HG03378 (cell line): ENCODE results near the gene ZNF10.

Experiments
- ATAC-seq: cut with Tn5 transposase; IDR thresholded peaks from one replicate; pipeline ENCODE4 v1.9.1; 2021; ENCODE audit warnings: mild to moderate bottlenecking, moderate library complexity; ENCODE audit not compliant: unreplicated experiment

Gene ZNF10

DNA sequence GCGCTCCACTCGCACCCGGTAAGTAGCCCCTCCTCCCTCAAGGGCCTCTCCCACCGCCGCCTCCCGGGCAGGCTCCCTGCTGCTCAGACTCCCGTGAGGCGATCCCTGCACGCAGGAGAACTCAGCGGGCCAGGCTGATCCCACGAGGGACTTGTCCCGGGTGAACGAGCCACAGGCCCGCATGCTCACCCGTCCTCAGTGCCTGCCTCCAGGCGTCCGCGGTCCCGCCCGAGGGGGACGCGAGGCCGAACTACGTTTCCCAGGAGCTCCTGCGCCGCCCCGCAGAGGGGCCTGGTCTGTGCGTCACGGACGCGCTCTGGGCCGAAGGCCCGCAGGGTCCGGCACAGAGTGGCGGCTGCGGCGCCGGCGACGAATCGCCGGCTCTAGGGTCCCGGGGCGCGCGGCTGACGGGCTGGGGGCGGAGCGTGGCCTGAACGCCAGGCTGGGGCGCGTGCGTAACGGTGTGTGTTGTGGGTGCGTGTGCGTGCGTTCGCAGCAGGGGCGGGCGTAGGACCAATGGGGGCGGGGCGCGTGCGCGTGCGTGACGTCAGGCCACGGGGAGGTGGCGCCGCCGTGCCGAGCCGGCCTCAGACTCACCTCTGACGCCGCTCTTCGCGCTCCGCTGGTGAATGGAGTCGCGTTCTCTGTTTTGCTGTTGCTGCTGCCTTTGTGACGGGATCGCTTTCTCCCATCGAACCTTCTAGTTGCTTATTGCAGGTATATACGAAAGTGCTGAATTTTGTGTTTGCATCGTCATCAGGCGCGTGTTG is at the start of gene ZNF10, which contains the start of gene ZNF891:
Gene ZNF10 (plus strand): TSS at position 590 of the 770 bp plus-strand sequence. CDS start 13,866 bp downstream, outside the sequence.
Gene ZNF891 (minus strand): TSS at position 237 of the 770 bp plus-strand sequence. CDS start 8,356 bp downstream, outside the sequence.
- peak; percentile 85 for ATAC-seq

DNA sequence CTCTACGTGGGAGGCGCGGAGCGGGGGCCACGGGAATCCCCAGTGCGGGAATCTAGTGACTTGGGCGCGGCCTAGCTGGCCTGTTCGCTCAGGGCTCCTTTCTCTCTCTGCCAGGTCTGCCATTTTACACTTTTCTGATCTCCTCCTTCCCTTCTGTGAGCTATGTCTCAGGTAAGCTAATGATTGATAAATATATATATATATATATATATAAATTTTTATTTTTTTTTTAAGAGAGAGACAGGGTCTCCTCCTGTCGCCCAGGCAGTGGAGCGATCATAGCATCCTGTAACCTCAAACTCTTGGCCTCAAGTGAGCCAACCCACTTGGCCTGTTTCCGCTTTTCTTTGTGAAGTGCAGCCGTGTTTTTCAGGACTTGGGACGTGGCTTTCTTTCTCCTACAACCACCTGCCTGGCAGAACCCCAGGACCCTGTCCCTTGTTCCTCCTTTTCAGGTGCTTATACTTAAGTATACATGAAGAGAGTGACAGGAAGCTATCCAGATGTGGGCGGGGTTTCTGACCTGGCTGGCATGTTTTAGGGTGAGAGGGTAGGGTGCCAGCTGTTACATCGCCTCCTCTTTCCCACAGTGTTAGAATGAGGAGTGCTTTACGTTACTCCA is 49.2 kb upstream of the ZNF10 start:
- ATAC-seq, result no peak

DNA sequence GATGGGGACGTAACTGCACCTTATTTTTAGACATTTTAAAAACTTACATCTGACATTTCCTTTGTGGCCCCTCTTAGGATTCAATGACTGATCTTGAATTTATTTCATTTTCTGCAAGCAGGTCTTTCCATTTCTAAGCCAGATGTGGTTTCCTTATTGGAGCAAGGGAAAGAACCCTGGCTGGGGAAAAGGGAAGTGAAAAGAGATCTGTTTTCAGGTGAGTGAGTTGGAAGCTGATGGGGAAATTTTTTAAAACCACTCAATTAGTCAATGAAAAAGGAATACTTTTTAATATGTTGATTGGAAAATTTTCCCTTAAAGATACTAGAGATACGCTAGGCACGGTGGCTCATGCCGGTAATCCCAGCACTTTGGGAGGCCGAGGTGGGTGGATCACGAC is 47.1 kb upstream of the ZNF10 start:
- ATAC-seq, result no peak

DNA sequence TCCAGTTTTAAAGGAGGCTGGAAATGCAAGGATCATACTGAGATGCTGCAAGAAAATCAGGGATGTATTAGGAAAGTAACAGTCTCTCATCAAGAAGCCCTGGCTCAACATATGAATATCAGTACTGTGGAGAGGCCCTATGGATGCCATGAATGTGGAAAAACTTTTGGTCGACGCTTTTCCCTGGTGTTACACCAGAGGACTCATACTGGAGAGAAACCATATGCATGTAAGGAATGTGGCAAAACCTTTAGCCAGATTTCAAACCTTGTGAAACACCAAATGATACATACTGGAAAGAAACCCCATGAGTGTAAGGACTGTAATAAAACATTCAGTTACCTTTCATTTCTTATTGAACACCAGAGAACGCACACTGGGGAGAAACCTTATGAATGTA is 24.8 kb upstream of the ZNF10 start:
- ATAC-seq, result no peak

DNA sequence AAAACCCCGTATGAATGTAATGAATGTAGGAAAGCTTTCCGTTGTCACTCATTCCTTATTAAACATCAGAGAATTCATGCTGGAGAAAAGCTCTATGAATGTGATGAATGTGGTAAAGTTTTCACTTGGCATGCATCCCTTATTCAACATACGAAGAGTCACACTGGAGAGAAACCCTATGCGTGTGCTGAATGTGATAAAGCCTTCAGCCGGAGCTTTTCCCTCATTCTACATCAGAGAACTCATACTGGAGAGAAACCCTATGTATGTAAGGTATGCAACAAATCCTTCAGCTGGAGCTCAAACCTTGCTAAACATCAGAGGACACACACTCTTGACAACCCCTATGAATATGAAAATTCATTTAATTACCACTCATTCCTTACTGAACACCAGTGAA is 24.2 kb upstream of the ZNF10 start:
- ATAC-seq, result no peak

DNA sequence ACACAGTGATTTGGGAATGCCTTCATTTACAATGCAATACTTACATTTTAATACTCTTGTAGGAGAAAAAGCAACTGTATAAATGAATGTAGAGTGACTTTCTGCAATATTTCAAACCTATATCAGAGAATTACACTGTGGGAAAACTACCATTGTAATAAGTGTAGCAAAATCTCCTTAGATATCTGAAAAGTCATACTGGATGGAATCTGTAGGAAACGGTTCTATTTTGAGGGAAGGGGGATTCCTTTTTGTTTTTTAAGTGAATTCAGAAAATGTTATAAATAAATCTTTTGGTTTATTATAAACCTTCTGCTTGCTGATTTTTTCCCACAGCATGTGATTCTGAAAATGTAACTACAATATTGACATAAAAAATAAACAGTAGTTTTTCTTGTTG is 23.3 kb upstream of the ZNF10 start:
- ATAC-seq, result no peak

DNA sequence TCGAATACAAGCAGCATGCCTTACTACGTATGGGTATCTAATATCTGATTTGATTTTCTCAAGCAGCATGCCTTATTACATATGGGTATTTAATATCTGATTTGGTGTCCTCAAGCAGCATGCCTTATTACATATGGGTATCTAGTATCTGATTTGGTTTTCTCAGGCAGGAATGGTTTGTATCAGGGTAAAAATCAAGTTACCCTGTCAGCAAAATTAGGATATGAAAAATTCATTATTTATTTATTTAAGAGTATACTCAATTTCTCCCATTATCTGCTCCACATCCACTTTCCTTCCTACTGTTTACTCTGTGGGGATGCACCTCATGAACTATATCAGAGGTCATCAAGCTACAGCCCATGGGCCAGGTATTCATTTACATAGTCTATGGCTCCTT is 22.3 kb upstream of the ZNF10 start:
- ATAC-seq, result no peak

DNA sequence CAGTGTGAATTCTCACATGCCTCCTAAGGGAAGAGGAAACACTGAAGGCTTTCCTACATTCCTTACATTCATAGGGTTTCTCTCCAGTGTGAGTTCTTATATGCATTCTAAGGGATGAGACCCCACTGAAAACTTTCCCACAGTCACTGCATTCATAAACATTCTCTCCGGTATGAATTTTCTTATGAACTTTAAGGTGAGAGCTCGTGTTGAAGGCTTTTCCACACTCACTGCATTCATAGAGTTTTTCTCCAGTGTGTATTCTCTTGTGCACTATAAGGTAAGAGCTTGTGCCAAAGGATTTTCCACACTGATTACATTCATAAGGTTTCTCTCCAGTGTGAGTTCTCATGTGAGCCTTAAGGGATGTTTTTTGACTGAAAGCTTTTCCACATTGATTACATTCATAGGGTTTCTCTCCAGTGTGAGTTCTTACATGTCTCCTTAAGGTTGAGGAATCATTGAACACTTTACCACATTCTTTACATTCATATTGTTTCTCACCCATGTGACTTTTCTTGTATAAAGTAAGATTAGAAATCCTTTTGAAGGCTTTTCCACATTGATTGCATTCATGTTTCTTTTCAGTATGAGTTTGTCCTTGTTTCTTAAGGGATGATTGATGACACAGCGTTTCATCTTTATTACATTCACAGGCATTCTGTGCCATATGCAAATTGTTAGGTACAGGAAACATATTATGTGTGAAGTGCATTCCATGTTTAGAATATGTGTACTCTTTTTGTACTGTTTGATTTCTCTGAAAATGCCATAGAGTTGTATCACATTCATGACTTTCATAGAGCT is 9.8 kb upstream of the ZNF10 start:
- ATAC-seq, result no peak

DNA sequence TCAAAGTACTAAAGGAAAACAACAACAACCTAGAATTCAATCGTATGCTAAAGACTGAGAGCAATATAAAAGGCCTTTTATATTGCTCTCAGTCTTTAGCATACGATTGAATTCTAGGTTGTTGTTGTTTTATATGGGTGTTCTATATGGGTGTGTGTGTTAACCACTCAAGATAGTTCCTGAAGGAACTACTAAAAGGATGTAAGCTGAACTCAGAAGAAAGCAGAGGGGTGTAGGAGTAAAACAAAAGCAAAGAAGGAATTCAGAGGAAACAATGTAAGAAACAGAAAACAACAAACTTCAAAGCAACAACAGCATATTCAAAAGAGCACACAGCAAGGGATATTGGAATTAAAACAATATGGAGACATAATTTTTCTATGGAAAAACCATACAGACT is 5.8 kb upstream of the ZNF10 start:
- no peak for ATAC-seq

DNA sequence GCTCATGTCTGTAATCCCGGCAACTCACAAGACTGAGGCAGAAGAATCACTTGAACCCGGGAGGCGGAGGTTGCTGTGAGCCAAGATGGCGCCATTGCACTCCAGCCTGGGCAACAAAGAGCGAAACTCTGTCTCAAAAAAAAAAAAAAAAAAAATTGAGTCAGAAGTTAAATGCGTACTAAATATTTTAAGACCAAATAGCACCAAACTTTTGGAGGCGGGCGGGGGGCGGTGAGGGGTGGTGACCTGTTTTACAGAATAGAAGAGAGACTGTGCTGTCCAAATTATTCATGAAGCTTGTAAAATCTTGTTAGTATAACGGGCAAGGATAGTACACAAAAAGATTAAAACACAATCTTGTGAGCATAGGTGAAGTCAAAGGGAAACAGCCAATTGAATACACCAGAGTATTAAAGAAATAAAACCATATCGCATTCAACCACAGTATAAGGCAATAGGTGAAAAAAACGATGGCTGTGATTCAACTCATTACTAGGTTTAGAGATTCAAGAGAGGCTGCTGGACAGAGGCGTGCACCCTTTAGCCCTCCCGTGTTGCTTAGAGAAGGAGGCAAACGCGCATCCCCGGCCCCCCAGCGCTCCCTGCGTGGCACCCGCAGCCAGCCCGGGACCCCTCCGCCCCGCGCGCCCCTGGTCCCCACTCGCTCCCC is 924 bp upstream of the ZNF10 start:
- ATAC-seq, result peak; percentile 8

DNA sequence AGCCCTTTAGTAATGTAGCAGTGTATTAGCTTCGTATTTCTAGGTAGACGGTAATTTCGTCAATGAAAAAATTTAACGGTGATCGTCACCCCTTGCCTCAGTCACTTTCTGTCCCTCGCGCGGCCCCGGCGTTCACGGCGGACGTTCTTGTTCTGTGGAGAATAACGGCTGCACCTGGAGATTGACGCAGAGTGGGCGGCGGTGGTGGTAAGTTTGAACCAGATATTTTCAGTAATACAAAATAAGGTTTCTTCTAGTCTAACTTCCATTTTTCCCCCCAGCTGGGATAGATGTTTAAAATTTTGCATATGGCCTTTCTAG is 341 bp downstream of the ZNF10 start:
- peak; percentile 1 for ATAC-seq

DNA sequence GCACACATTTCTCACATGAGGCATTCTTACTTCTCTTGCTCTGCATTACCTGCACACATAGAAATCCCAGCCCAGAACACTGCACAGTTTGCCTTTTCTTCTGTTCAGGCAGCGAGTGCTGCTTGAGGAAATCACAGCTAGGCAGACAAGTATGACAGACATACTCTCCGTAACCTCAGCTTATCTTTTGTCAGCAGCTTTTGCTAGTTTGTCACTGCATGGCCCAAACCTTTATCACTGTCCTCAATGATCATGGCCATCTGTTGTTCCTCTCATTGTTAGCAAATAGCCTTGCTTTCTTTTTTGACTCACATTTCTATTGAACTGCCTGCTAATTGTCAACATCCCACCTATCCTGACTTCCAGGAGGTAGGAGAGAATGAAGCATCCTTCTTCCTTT is 5.3 kb downstream of the ZNF10 start:
- no peak for ATAC-seq

DNA sequence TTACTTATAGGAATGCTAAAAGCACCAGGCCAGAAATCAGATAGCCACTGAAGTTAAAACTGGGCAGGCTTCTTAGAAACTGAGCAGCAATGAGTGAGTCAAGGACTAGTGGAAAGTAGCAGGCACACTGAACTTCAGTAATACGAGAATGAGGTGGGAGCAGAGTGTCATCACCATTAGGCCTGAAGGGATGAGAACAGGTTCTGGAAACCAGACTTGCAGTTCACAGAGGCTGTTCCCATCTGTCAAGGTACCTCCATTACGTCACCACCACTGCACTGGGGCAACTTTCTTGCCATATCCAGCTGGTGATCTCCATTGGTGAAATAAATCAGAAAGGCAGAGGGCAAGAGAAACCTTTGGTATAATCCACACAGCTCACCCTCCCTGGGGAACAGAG is 15.6 kb downstream of the ZNF10 start:
- ATAC-seq, result no peak

DNA sequence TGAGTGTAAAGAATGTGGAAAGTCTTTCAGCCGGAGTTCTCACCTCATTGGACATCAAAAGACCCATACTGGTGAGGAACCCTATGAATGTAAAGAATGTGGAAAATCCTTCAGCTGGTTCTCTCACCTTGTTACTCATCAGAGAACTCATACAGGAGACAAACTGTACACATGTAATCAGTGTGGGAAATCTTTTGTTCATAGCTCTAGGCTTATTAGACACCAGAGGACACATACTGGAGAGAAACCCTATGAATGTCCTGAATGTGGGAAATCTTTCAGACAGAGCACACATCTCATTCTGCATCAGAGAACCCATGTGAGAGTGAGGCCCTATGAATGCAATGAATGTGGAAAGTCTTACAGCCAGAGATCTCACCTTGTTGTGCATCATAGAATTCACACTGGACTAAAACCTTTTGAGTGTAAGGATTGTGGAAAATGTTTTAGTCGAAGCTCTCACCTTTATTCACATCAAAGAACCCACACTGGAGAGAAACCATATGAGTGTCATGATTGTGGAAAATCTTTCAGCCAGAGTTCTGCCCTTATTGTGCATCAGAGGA is 25.8 kb downstream of the ZNF10 start:
- ATAC-seq, result no peak

DNA sequence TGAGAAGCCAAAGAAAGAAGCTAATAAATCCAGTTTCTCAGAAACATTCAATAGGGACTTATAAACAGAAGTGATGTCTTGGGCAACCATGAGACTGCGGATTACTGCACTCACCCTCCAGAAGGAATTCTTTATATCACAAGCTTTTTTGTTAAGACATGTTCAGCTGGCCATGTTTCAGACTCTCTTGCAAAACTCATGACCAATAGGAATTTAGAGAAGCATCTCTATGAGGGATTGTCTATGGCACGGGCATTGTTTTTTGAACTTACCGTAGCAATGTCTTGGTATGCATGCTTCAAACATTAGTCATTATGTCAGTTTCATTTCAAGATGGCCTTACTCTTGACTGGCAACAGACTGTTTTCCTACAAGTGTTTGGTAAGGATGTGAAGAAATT is 35.3 kb downstream of the ZNF10 start:
- ATAC-seq, result no peak

DNA sequence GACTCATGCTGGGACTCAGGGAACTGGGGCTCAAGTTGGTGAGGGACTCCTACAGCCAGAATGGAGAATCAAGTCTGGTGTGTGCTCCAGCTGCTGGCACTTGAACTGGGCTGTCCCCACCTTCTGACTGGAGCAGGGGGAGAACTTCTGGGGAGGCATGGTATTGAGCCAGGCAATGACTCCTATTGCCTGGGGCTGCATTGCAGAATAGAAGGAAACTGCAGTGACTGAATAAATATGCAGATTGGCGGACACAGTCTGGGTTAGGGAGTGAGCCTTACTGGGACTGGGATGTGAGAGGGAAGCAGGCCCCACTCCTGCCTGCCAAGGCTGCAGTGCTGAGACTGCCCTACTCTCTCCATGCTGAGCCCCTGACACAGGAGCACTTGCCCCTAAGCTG is 42.1 kb downstream of the ZNF10 start:
- no peak for ATAC-seq

DNA sequence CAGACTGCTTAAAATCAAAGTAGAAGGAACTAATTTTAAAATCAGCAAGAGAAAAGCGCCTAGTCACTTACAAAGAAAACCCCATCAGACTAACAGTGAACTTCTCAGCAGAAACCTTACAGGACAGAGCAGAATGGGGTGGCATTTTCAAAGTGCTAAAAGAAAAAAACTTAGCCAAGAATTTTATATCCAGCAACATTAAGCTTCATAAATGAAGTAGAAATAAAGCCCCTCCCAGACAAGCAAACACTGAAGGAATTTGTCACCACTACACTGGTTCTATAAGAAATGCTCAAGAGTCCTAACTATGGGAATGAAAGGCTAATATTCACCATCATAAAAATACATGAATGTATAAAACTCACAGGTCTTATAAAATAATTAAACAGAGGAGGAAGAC is 44.5 kb downstream of the ZNF10 start:
- ATAC-seq, result no peak

DNA sequence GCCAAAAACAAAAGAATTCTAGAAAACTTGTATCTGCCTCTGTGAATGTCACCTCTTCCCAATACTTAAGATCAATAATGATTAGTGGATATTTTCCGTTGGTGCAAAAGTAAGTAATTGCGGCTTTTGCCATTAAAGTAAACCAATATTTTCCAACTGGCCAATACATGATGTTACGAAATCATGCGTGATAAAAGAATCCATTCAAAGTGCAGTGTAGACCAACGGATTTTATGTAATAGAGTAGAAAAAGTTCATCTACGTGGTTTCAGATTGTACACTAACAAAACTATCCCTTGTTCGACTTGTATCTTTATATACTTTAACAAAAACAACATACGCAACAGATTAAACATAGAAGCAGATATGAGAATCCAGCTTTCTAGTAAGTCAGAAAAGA is 50.2 kb downstream of the ZNF10 start:
- ATAC-seq, result no peak

DNA sequence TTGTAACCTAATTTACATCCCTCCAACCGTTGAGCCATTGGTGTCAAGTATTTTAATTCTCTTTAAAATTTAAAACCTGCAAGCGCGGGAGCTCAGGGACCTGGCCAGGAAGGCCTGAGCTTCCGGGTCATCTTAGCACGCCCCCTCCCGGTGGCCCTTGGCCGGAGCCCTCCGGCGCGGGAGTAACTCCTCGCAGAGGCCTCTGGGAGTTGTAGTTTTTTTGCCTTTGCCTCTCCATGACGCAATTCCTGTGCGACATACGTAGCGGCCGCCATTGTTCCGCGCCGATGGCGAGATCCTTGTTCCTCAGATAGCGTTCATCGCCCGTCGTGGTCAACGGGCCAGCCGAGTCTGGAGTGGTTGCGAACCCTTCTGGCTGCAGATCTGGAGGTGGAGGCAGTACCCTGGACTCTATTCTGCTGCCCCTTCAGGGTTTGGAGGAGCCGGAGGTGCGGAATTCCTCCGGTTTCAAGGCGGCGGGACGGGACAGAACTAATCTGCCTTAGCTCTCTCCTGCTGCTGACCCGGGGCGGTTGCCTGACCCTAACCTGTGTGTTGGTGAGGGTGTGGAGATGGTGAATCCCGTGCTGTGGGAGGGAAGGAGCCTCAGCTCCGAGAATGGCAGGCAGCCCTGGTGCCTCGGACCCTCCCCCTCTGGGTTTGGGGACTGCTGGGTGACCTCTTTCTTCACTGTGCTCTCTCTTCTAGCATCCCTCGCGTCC is 51.0 kb downstream of the ZNF10 start, which contains the start of gene ZNF268:
Gene ZNF268 (plus strand): TSS at position 258 of the 722 bp plus-strand sequence. CDS start 503 bp downstream, outside the sequence.
- ATAC-seq, result peak; percentile 91

DNA sequence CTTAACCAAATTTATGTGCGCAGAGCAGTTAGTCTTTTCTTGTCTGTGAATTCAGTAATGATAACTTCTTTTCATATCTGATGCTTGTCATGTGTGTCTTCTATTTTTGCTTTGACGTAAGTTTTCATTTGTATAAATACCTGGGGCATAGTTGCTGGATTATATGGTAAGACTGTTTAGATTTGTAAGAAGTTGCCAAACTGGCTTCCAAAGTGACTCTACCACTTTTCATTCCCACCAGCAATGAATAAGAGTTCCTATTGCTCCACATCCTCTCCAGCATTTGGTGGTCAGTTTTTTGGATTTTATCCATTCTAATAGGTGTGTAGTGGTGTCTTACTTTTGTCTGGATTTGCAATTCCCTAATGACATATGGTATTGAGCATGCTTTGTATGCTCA is 59.7 kb downstream of the ZNF10 start:
- no peak for ATAC-seq
